Glomerular endothelial cell (primary cell): ENCODE results near the gene PIK3CA. TPM values are rescaled to one million over a fixed set of nuclear protein-coding genes. Genes with fewer than 3 reads are reported as not detected.
"Not testable (repeated sequence)": the region's sequence is repeated elsewhere in the genome, so short reads cannot be mapped to it uniquely, and the experiment has no call there.

Experiments used
- DNase-seq: peaks from one replicate; pipeline ENCODE4 v3.0.0-alpha.2; 2011; ENCODE audit warnings: low read depth, low spot score; ENCODE audit errors: extremely low read depth
- total RNA-seq: library from RNA; depleted of rRNA; stranded (reverse); fragments of >200 nt; gene quantifications from 2 replicates; pipeline ENCODE4 v1.2.3, GENCODE V29; 2015

PIK3CA gene
- total RNA-seq = 16.9 and 21.3 TPM in 2 replicates

DNA sequence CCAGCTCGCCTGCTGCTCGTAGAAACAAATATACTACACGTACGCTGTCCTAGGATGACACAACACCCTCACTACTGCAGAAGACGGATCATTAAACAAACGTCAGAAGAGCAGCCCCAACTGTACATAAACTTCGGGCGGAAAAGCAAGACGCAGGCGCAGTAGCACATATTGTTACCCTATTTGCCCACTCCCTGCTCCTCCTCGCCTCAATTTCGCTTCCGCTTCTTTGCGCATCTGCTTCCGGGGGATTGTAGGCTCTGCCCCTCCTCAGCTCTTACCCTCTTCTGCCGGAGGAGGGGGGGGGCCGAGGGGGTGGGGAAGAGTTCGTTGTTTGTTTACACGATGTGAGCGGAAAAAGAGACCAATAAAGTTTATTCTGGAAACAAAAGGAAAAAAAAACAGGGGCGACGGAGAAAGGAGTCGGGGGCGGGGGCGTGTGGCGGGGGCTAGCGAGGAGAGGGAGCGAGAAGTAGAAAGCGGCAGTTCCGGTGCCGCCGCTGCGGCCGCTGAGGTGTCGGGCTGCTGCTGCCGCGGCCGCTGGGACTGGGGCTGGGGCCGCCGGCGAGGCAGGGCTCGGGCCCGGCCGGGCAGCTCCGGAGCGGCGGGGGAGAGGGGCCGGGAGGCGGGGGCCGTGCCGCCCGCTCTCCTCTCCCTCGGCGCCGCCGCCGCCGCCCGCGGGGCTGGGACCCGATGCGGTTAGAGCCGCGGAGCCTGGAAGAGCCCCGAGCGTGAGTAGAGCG lies at the start of gene PIK3CA:
PIK3CA (plus strand) TSS at position 485 of the 743 bp plus-strand sequence. CDS start 50,469 bp downstream, outside the sequence.
- DNase-seq = peak; percentile 91

DNA sequence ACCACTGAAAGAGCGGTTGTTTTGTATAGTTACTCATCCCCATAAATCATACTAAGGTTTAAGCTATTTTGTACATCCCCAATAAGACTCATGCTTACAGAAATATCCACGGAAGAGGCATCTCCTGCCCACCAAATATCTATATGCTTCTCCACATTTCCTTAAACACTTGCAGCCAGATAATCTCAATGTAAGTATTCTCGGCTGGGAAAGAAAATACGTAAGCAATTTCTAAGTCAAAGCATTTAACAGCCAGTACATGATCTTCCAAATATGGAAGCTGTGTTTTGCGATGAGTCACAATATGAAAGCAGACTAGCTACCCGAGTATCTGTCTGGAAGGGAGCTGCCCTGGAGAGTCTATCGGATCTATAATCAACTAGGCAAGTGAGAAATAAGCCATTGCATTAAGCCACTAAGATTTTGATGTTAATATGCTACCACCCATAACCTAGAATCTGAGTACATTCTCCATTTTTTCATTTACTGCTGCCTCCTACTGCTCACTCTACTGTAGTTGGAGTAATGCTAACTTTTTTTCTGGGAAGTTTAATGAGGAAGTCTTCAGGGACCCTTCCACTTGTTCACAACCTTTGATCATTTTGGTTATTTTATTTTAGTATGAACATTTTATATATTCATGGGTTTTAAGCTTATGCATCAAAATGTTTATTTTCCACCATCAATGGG lies 49.6 kb upstream of the PIK3CA start:
- DNase-seq = no peak

DNA sequence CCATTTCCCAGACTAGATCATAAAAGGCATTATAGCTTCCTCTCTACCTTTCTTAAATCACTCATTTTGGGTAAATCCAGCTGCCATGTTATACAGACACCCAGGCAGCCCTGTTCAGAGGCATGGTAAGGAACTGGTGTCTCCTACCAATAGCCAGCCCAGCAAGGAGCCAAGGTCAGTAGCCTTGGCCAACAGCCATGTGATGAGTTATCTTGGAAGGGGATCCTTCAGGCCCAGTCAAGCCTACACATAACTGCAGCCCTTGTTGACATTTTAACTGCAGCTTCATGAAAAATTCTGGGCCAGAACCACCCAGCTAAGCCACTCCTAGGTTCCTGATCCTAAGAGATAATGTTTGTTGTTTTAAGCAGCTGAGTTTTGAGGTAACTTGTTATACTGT lies 47.5 kb upstream of the PIK3CA start:
- no peak for DNase-seq

DNA sequence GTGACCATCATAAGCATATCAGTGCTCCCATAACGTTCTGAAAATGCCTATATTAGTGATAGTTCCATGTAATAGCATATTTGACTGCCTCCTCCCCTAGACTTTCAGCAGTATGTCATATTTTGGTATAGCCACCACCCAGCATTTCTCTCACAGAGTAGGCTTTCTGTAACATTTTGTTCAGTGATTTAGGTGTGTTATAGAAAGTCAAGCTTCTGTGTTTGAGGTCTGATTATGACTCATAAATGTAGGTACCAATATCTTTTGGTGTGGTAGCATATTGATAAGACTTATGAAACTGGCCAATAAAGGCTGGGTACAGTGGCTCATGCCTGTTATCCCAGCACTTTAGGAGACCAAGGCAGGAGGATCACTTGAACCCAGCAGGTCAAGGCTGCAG lies 42.3 kb upstream of the PIK3CA start:
- DNase-seq = no peak

DNA sequence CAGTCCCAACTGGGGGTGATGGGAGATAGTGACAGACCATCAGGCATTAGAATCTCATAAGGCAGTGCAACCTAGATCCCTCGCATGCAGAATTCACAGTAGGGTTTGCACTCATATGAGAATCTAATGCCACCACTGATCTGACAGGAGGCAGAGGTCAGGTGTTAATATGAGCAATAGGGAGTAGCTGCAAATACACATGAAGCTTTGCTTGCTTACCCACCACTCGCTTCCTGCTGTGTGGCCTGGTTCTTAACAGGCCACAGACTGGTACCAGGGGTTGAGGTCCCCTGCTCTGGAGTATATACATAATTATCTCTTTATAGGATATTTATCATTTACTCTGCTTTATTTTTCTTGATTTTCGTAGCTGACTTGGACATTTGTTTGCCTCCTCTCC lies 40.5 kb upstream of the PIK3CA start:
- no peak for DNase-seq

DNA sequence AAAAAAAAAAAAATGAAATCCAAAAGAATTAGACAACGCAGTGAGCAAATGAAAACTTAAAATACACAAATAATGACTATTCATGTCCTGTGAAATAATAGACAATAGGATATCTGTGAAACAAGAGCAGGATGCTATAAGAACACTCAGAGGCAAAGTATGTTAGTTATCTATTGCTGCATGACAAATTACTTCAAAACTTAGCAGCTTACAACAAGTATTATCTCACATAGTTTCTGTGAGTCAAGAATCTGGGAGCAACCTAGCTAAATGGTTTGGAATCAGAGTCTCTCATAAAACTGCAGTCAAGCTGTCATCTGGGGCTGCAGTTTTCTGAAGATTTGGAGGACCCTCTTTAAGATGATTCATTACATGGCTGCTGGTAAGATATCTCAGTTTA lies 40.1 kb upstream of the PIK3CA start:
- no peak for DNase-seq

DNA sequence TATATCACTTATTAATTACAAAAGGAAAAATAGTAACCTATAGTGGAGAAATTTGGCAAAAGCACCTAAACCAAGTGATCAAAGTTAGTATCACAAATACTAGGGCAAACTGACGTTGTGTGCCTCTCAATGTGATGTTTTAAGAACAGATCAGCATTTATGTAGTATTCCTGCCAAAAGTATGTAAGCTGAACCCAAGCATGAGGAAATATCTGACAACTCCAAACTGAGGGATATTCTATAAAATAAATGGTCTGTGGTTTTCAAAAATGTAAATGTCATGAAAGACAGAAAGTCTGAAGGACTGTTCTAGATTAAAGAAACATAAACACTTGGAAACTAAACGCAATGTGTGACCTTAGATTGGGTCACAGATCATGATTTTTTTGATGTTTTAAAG lies 34.3 kb upstream of the PIK3CA start:
- no peak for DNase-seq

DNA sequence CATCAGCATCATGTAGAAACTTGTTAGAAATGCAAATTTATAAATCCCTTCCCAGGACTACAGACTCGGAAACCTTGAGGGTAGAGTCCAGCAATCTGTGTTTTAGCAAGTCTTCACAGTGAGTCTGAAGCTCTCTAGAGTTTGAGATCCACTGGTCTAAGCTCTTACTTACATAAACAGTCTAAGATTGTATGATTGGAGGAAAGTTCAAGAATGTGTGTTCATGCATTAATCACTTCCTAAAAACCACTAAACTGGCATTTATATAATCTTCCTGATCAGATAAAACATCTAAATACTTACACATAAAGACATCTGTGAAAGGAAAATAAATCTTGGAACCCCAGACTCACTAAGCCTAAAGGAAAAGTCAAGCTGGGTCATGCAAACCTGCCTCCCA lies 32.7 kb upstream of the PIK3CA start:
- DNase-seq = not testable (repeated sequence)

DNA sequence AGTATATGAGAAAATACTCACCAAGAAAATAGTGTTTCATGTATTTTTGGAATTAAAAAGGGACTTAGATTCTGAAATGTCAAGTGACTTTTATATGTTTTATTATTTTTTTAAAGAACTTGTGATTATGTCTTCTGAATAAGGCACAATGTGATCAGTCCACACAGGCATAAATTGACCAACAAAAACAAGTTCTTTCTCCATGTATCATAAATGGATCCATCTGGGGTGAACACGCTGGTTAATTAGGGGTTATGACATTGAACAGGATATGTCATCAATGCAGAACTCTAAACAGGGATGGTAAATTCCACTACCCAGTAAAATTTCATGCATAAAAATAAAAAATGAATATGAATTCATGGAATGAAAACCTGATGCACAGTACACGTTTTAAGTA lies 31.3 kb upstream of the PIK3CA start:
- no peak for DNase-seq

DNA sequence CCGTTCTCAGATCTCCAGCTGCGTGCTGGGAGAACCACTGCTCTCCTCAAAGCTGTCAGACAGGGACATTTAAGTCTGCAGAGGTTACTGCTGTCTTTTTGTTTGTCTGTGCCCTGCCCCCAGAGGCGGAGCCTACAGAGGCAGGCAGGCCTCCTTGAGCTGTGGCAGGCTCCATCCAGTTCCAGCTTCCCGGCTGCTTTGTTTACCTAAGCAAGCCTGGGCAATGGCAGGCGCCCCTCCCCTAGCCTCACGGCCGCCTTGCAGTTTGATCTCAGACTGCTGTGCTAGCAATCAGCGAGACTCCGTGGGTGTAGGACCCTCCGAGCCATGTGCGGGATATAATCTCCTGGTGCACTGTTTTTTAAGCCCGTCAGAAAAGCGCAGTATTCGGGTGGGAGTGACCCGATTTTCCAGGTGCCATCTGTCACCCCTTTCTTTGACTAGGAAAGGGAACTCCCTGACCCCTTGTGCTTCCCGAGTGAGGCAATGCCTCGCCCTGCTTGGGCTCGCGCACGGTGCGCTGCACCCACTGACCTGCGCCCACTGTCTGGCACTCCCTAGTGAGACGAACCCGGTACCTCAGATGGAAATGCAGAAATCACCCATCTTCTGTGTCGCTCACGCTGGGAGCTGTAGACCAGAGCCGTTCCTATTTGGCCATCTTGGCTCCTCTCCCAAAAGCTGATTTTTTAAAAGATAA lies 15.8 kb upstream of the PIK3CA start:
- DNase-seq = not testable (repeated sequence)

DNA sequence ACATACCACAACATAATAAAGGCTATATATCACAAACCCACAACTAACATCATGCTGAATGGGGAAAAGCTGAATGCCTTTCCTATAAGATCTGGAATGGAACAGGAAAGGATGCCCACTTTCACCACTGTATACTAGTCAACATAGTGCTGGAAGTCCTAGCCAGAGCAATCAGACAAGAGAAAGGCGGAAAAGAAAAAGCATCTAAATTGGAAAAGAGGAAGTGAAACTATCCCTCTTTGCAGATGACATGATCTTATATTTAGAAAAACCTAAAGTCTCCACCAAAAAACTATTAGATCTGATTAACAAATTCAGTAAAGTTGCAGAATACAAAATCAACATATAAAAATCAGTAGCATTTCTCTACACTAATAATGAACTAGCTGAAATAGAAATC lies 14.6 kb upstream of the PIK3CA start:
- no peak for DNase-seq

DNA sequence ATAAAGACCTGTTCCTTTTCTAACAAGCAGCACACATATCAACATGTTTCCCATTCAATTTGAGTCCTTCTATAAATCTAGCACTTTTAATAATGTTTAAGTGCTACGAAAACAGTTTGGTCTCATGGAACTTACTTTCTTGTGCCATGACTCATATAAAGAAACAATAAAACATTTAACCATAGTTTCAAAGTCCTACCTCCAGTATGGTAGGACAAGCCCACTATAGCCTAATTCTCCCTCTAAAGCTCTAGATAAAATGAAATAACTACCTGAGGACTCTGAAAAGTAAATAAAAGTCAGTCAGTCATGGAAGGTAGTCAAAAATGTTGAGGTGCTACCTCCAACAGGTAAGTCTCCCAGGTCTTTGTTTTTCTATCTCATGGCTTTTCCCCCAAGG lies 12.0 kb upstream of the PIK3CA start:
- DNase-seq = no peak

DNA sequence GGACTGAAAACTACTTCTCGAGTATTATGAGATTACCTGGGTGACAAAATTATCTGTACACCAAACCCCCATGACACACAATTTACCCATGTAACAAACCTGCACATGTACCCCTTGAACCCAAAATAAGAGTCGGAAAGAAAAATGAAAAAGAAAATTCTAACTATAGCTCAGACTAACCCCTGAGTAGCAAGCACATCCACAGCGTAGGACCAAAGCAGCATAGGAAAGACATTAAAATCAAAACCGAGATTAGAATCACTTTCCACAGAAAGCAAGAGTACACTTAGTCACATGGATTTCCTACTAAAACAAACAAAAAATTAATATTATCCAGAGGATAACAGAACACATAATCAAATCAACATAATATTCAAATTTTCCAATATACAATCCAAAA lies 6.3 kb upstream of the PIK3CA start:
- no peak for DNase-seq

DNA sequence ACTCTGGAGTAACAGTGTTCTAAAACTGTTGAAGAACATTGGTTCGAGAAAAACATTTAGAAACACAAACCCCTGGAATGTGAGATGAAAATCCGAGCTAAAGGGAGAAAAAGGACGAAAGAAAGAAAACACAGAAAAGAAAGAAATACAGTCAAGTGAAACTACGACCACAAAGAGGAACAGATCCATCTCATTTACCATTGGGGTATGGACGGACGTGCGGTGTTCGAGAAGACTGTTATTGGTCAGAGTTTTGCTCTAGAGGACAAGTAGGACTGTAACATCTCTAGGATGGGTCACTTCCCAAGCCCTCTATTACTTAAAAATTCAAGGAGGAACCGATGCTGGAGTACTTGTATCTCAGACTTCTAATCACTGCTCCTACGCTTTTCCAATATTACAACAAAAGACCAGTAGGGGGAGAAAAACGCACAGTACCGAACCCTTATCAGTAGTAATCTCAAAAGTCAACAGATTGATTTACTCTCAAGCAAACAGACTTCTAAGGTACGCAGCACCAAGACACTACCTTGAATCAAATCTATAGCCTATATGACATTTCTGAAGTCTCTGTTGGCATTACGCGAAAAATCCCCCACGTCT lies 1.1 kb upstream of the PIK3CA start:
- DNase-seq = peak; percentile 68

DNA sequence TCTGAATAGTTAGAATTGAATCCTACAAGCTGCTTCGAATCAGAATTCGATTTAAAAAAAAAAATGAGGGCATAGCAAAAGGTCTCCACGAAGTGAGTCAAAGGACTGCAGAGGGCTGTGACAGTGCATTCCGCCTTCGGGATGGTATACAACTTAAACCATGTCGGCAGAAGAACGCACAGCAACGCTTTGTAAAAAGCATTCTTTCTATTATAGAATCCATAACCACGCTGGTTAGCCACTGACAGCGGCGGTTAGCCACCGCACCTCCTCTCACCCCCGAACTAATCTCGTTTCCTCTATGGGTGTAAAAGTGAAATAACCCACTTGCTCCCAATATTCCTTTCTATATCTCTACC lies 664 bp upstream of the PIK3CA start:
- no peak for DNase-seq

DNA sequence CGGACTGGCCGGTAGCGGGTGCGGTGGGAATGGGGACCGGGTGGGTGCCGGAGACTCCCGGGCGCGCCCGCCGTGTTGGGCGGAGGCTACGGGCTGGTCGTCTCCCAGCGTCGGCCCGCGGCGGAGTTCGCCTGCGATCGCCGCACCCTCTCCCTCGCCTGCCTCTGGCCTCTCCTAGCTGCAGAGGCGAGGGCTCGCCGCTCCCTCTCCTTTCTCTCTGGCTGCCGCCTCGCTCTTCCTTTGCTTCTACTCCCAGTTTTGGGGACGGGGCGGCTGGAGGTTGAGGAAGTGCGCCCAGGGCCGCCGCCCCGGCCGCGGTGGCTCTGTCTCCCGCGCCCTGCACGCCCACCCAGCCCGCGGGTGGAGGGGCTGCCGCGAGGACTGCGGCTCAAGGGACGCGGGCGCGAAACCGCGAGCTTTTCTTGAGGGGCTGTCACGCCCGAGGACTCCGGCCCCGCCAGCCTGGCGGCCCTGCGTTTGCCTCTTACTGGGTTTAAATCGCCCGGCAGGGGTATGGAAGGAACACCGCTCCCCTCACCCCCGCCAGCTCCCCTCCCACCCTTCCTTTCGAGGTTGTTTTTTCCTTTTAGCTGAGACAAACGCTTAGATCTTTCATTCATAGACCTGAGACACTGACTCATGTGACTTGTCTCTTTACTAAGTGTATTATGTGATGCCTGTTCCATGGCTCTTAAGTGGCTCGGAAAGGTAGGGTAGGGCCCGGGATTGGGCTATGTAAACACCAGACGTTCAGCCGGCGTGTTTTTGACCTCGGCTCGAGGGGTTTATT lies 654 bp downstream of the PIK3CA start:
- peak; percentile 14 for DNase-seq

DNA sequence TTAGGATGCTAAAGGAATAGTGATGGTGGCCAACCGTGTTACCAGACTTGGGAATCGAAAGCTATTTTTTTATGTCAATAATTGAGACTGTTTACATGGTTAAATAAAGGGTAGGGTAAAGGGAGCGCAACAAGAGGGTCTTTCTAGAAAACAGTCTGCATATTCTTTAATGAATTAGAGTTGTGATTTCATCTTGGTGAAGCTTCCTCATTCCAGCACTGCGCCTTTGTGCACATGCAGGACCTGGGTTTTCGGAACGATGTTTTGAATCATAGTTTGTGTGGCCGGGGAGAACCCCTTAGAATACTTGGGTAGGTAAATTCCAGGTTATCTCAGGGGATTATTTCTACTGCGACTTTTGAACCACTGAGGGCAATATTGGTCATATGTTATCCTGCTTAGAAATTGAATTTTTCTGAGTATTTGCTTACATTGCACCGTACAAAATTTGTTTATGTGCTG lies 1.3 kb downstream of the PIK3CA start:
- DNase-seq = no peak

DNA sequence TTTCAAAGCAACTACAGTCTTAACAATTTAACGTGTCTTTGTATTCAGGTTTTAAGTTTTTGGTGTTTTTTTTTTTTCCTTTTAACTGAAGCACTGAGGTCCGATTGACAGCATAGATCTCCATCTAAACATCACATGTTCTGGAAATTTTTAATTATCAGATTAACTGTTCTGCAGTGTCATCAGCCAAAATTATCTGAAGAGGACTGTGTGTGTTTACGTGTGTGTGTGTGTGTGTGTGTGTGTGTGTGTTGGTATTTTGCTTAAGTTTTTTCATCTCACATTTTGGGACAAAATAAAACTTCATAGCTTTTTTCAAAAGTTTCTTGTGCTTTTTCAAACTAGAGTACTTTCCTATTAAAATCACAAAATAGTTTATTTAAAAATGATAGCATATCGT lies 1.8 kb downstream of the PIK3CA start:
- no peak for DNase-seq

DNA sequence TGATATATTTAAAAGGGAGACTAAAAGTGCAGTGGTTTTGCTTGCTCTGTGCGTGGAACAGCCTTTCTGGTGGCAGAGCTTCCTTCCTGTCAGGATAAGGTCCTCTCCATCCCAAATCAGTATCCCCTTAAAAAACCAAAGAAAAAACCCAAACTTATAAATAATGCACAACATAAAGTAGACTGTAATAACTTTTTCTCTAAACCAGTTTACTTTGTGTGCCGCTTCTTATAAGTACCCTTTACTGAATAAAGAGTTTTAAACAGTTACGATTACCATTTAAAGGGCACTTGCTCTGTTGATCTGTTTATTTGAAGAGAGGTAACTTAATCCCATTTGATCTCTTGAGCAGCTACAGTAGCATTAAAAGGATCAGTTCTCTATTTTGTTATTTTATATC lies 2.5 kb downstream of the PIK3CA start:
- DNase-seq = no peak

DNA sequence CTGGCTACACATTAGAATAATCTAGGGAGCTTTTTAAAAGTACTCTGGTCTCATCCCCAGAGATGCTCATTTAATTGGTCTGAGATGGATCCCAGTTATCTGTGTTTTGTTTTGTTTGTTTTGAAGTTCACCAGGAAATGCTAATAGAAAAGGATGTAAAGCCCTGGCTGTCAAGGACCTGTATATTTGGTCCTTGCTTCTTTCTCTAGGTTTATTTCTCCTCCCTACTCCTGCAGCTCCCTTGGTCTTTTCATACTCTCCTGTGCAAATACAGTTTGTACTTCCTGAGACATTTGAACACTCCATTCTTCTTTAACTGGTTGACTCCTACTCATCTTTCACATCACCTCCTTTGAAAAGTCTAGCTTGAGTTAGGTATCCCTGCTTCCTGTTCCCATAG lies 3.3 kb downstream of the PIK3CA start:
- DNase-seq = no peak

DNA sequence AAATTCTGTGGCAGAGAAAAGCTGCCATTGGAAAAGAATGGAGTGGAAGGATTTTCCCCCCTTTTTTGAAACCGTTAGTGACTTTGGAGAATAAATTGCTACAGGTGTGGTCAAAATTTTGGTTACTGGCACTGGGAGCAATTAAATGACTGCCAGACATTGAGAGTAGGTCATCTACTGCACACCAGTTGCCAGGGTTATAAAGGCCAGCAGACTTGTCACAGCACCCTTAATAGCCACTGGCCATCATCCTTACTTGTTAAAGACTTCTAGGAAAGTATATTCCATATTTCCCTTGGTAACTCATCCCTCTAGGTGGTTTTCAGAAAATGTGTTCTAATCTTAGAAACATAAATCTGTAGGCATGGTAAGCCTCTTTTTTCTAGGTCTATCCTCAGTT lies 8.0 kb downstream of the PIK3CA start:
- DNase-seq = no peak
